AG04450 (cell line): ENCODE results near the gene ATP11A. TPM values are rescaled to one million over a fixed set of nuclear protein-coding genes. Genes with fewer than 3 reads are reported as not detected.

Experiments
- CTCF ChIA-PET: fragments of 300-600, 350-600 bp; formaldehyde crosslinking; extraction: SDS; loops from one replicate; lab custom pipeline; 2022; ENCODE audit warnings: antibody characterized with exemption, inconsistent platforms; lab: Charles Lee
- POLR2A ChIA-PET: fragments of 350-600 bp; formaldehyde crosslinking; extraction: SDS; loops from one replicate; lab custom pipeline; 2021; ENCODE audit warnings: antibody characterized with exemption, inconsistent platforms; lab: Yijun Ruan, JAX
- DNase-seq: peaks from one replicate; pipeline ENCODE4 v3.0.0-alpha.2; 2011; ENCODE audit warnings: low read depth, low spot score
- H3K27ac ChIP-seq: one replicate; pipeline ENCODE4 v1.5.1; 2012; ENCODE audit warnings: low read depth, low read length, control low read depth
- H3K27me3 ChIP-seq: one replicate; pipeline ENCODE4 v1.6.0; 2012; ENCODE audit warnings: low read length; ENCODE audit not compliant: control insufficient read depth, insufficient read depth
- H3K4me3 ChIP-seq: 2 replicates; pipeline ENCODE4 v1.5.1; 2011; ENCODE audit warnings: mild to moderate bottlenecking, low read depth, low read length, control low read depth
- H3K9me3 ChIP-seq: 2 replicates; pipeline ENCODE4 v1.5.1; 2012; ENCODE audit warnings: low read length; ENCODE audit not compliant: control insufficient read depth, insufficient read depth
- CTCF ChIP-seq: IDR thresholded peaks from 2 replicates; pipeline ENCODE4 v1.5.1; 2011; ENCODE audit warnings: low read depth, low read length, control low read depth, inconsistent platforms
- polyA plus RNA-seq: library from polyadenylated mRNA; depleted of rRNA; stranded (reverse); fragments of >200 nt; gene quantifications from 2 replicates; pipeline ENCODE4 v1.2.3, GENCODE V29; 2011

Gene ATP11A
- polyA plus RNA-seq, 1 experiment: 5.8 TPM

- H3K27ac ChIP-seq: peak overlapping the region; percentile 98
- no peak for TF ChIP-seq CTCF
- H3K9me3 ChIP-seq: peaks cover 9% of the 10 kb centered on the region; the same call in 1 of the 2 replicates
- H3K27me3 ChIP-seq: no peaks in the 10 kb centered on the region
- ChIA-PET POLR2A (interaction anchor here (1.2 kb wide), 1 partner anchor 10 kb away, joined by 3 read pairs; no protein-coding TSS in a partner anchor), CTCF (no interaction called here)
- no peak overlapping the region; the same call in 1 of the 2 replicates for H3K4me3 ChIP-seq
- DNase-seq: peak; percentile 90
Observed at GRCh38 chr13:112722433-112723263, 32.8 kb downstream of the ATP11A start.

- H3K27ac ChIP-seq: peak overlapping the region; percentile 21
- ChIA-PET CTCF (no interaction called here), POLR2A (no interaction called here)
- no peak overlapping the region for H3K4me3 ChIP-seq
- H3K9me3 ChIP-seq: peaks cover 9% of the 10 kb centered on the region; the same call in 1 of the 2 replicates
- no peak for TF ChIP-seq CTCF
- no peak for DNase-seq
- H3K27me3 ChIP-seq: no peaks in the 10 kb centered on the region
Observed at GRCh38 chr13:112723771-112724170, 33.9 kb downstream of the ATP11A start.

GRCh38 chr13:112724788-112725345 is 35.0 kb downstream of the ATP11A start:
- no peak overlapping the region for H3K4me3 ChIP-seq
- no peak overlapping the region for H3K27ac ChIP-seq
- POLR2A ChIA-PET: interaction anchor here (0.9 kb wide), 1 partner anchor 16 kb away, joined by 4 read pairs; no protein-coding TSS in a partner anchor
- CTCF ChIA-PET: no interaction called here
- DNase-seq: no peak
- TF ChIP-seq CTCF: no peak
- H3K27me3 ChIP-seq: no peaks in the 10 kb centered on the region
- peaks cover 9% of the 10 kb centered on the region; the same call in 1 of the 2 replicates for H3K9me3 ChIP-seq

- CTCF ChIA-PET: no interaction called here
- TF ChIP-seq CTCF: no peak
- no peaks in the 10 kb centered on the region for H3K27me3 ChIP-seq
- H3K27ac ChIP-seq: no peak overlapping the region
- DNase-seq: no peak
- no peak overlapping the region for H3K4me3 ChIP-seq
- H3K9me3 ChIP-seq: peaks cover 6% of the 10 kb centered on the region; the same call in 1 of the 2 replicates
- POLR2A ChIA-PET: interaction anchor here (0.9 kb wide), 1 partner anchor 15 kb away, joined by 4 read pairs; no protein-coding TSS in a partner anchor
Observed at GRCh38 chr13:112725346-112726015, 35.6 kb downstream of the ATP11A start.
